Skeletal muscle satellite cell (primary cell): ENCODE measurements around the gene PAPOLA.

Experiments
- H3K27me3 ChIP-seq: 2 replicates; pipeline ENCODE4 v1.7.0; 2013; ENCODE audit warnings: low read length; ENCODE audit not compliant: control insufficient read depth, insufficient read depth
- H3K36me3 ChIP-seq: 2 replicates; pipeline ENCODE4 v1.7.0; 2013; ENCODE audit warnings: mild to moderate bottlenecking, control low read depth, low read length; ENCODE audit not compliant: insufficient read depth
- H3K4me1 ChIP-seq: 2 replicates; pipeline ENCODE4 v1.7.0; 2013; ENCODE audit warnings: low read length; ENCODE audit not compliant: control insufficient read depth, insufficient read depth
- H3K4me2 ChIP-seq: 2 replicates; pipeline ENCODE4 v1.7.0; 2013; ENCODE audit warnings: mild to moderate bottlenecking, low read length
- H3K4me3 ChIP-seq: 2 replicates; pipeline ENCODE4 v1.7.0; 2013; ENCODE audit warnings: low read length
- H3K9ac ChIP-seq: 2 replicates; pipeline ENCODE4 v1.7.0; 2013; ENCODE audit warnings: mild to moderate bottlenecking, low read depth, low read length, moderate library complexity
- H3K9me3 ChIP-seq: replicated peaks from 2 replicates; pipeline ENCODE4 v1.7.0; 2013; ENCODE audit warnings: mild to moderate bottlenecking, control low read depth, low read length

The PAPOLA gene

GRCh38 chr14:96571311-96571710 is 69.1 kb downstream of the PAPOLA start:
- Histone ChIP-seq H3K9ac (no peak overlapping the region), H3K27me3 (no peaks in the 10 kb centered on the region), H3K4me3 (no peak overlapping the region), H3K4me1 (peaks cover 19% of the 10 kb centered on the region), H3K4me2 (no peak overlapping the region), H3K9me3 (no peaks in the 10 kb centered on the region), H3K36me3 (peaks cover 10% of the 10 kb centered on the region)

DNA sequence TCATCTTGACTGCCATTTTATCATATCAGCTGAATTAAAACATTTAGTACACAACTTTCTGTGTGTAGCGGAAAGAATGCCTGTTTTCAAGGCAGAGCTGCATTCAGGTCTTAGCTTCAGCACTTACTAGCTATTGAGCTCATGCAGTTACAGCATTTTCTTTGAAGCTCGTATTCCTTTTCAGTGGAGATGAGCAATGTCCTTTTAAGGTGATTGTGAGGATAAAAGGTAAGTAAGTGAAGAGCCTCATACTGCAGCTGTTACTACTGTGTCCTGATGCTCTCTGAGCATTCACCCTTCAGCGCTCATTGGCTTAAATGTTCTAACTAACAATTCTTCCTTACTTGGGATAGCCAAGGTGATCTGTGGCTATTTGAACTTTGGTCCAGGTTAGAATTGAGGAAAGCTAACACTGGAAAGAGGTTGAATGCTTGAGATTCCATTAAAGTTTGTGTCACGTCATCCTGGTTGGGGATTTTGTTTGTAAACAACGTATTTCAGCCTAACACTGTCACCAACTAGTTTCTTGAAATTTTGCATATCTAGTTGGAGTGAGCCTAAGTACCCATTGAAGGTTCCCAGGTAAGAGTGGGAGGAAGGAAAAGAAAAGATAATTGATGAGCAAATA is 71.4 kb downstream of the PAPOLA start:
- H3K9me3 ChIP-seq = no peaks in the 10 kb centered on the region
- no peak overlapping the region for H3K9ac ChIP-seq
- H3K4me3 ChIP-seq = no peak overlapping the region
- H3K27me3 ChIP-seq = no peaks in the 10 kb centered on the region
- peaks cover 19% of the 10 kb centered on the region for H3K4me1 ChIP-seq
- peaks cover 4% of the 10 kb centered on the region for H3K36me3 ChIP-seq
- no peak overlapping the region for H3K4me2 ChIP-seq

- H3K4me3 ChIP-seq = no peak overlapping the region
- no peak overlapping the region for H3K9ac ChIP-seq
- no peaks in the 10 kb centered on the region for H3K27me3 ChIP-seq
- H3K4me2 ChIP-seq = peak overlapping the region; percentile 6
- no peaks in the 10 kb centered on the region for H3K9me3 ChIP-seq
- peaks cover 2% of the 10 kb centered on the region for H3K36me3 ChIP-seq
- peaks cover 19% of the 10 kb centered on the region for H3K4me1 ChIP-seq
Observed at GRCh38 chr14:96574171-96574632, 72.0 kb downstream of the PAPOLA start.

GRCh38 chr14:96574633-96575632 is 72.8 kb downstream of the PAPOLA start:
- no peak overlapping the region for H3K4me3 ChIP-seq
- H3K4me2 ChIP-seq = peak overlapping the region; percentile 6
- H3K4me1 ChIP-seq = peaks cover 19% of the 10 kb centered on the region
- no peaks in the 10 kb centered on the region for H3K9me3 ChIP-seq
- no peaks in the 10 kb centered on the region for H3K36me3 ChIP-seq
- H3K27me3 ChIP-seq = no peaks in the 10 kb centered on the region
- H3K9ac ChIP-seq = no peak overlapping the region

DNA sequence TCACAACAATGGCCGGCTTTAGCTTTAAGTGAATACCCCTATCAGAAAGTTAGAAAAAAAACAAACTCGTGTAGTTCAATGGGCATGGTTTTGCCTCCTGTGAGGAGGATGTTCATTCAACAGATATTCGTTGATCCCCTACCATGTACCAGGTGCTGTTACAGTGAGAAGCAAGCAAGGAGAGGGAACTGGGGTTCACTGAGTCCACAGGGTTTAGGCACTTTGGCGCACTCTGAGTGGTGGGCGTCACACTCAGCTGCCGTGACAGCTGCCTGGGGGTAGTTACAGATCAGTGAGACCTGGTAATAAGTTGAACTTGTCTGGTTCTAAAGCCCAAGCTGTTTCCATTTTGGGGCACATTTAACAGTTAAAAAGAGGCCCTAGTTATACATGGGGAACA is 74.2 kb downstream of the PAPOLA start:
- H3K27me3 ChIP-seq = no peaks in the 10 kb centered on the region
- no peaks in the 10 kb centered on the region for H3K36me3 ChIP-seq
- H3K4me1 ChIP-seq = peaks cover 19% of the 10 kb centered on the region
- H3K9me3 ChIP-seq = no peaks in the 10 kb centered on the region
- H3K4me2 ChIP-seq = no peak overlapping the region
- no peak overlapping the region for H3K4me3 ChIP-seq
- no peak overlapping the region for H3K9ac ChIP-seq

DNA sequence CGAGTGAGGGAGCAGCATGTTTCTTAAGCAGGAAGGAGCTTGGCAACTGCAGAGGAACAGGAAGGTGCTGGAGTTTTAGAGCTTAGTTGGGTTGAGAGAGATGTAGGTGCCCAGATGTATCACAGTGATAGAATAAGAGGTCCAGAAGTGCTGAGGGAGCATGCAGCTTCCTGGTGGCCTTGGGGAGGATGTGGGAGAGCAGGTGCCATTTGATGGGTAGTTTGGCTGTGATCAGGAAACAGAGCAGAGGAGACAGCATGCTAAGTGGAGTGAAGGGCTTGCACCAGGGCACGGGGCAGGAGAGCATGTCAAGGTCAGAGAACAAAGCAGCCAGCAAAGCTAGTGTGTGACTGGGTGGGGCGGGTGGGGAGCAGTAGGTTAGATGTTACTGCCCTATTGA is 74.8 kb downstream of the PAPOLA start:
- Histone ChIP-seq H3K9me3 (no peaks in the 10 kb centered on the region), H3K4me3 (no peak overlapping the region), H3K27me3 (no peaks in the 10 kb centered on the region), H3K9ac (no peak overlapping the region), H3K36me3 (no peaks in the 10 kb centered on the region), H3K4me1 (peaks cover 19% of the 10 kb centered on the region), H3K4me2 (no peak overlapping the region)

- Histone ChIP-seq H3K9me3 (no peaks in the 10 kb centered on the region), H3K4me1 (peaks cover 18% of the 10 kb centered on the region), H3K4me3 (no peak overlapping the region), H3K36me3 (no peaks in the 10 kb centered on the region), H3K4me2 (no peak overlapping the region), H3K9ac (no peak overlapping the region), H3K27me3 (peaks cover 3% of the 10 kb centered on the region)
Observed at GRCh38 chr14:96578619-96579018, 76.4 kb downstream of the PAPOLA start.

GRCh38 chr14:96579358-96579757 is 77.2 kb downstream of the PAPOLA start:
- H3K36me3 ChIP-seq = no peaks in the 10 kb centered on the region
- no peak overlapping the region for H3K4me2 ChIP-seq
- H3K4me3 ChIP-seq = no peak overlapping the region
- H3K4me1 ChIP-seq = peaks cover 11% of the 10 kb centered on the region
- peaks cover 9% of the 10 kb centered on the region for H3K27me3 ChIP-seq
- no peak overlapping the region for H3K9ac ChIP-seq
- H3K9me3 ChIP-seq = no peaks in the 10 kb centered on the region

- Histone ChIP-seq H3K36me3 (no peaks in the 10 kb centered on the region), H3K9me3 (no peaks in the 10 kb centered on the region), H3K4me1 (peaks cover 6% of the 10 kb centered on the region), H3K4me2 (no peak overlapping the region), H3K4me3 (no peak overlapping the region), H3K9ac (no peak overlapping the region), H3K27me3 (peaks cover 14% of the 10 kb centered on the region)
Observed at GRCh38 chr14:96579855-96580254, 77.7 kb downstream of the PAPOLA start.

DNA sequence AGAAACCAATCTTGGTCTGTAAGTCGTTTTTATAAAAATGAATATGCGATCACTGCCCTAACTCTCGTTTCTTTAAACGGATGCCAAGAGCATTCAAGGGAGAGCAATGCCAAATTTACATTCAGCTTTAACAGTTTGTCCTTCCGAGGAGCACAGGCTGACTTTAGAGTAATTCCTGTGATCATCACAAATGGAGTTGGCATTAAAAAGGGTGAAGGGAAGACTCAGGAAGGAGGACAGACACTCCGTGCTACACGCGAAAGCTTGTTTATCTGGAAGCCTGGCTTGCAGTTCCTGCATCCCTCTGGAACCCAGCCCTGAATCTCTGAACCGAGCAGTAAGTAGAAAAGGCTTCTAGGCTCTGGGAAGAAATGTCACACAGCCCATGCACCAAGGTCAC is 78.4 kb downstream of the PAPOLA start:
- Histone ChIP-seq H3K9me3 (no peaks in the 10 kb centered on the region), H3K36me3 (no peaks in the 10 kb centered on the region), H3K9ac (no peak overlapping the region), H3K4me3 (no peak overlapping the region), H3K4me1 (no peaks in the 10 kb centered on the region), H3K4me2 (no peak overlapping the region), H3K27me3 (peaks cover 19% of the 10 kb centered on the region)

GRCh38 chr14:96581026-96581425 is 78.8 kb downstream of the PAPOLA start:
- no peak overlapping the region for H3K9ac ChIP-seq
- H3K4me3 ChIP-seq = no peak overlapping the region
- H3K36me3 ChIP-seq = no peaks in the 10 kb centered on the region

More at GRCh38 chr14:96581026-96581425, 78.8 kb downstream of the PAPOLA start:
- Histone ChIP-seq H3K9me3 (no peaks in the 10 kb centered on the region), H3K4me1 (no peaks in the 10 kb centered on the region), H3K4me2 (no peak overlapping the region), H3K27me3 (peaks cover 21% of the 10 kb centered on the region)
